ENCODE data around the gene NCBP1.

NCBP1 gene

DNA sequence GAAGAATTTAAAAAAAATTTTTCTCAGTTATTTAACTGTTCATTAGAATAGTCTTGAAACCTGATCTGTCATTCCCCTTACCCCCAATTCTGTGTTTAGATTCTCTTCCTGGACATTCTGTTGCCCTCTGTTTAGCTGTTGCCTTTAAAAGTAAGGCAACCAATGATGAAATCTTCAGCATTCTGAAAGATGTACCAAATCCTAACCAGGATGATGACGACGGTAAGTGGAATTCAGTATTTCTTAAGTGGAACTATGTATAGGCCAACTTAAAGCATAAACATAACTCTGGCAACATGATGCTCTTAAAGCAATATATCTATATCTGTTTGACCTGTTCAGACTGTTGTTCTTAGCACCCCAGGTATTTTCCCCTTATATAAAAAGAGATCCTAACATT, 27.2 kb downstream of the NCBP1 start:
- no peak for TF ChIP-seq ZFX (IDR thresholded peaks at IDR 0.05)
- TF ChIP-seq, protein P1, sequence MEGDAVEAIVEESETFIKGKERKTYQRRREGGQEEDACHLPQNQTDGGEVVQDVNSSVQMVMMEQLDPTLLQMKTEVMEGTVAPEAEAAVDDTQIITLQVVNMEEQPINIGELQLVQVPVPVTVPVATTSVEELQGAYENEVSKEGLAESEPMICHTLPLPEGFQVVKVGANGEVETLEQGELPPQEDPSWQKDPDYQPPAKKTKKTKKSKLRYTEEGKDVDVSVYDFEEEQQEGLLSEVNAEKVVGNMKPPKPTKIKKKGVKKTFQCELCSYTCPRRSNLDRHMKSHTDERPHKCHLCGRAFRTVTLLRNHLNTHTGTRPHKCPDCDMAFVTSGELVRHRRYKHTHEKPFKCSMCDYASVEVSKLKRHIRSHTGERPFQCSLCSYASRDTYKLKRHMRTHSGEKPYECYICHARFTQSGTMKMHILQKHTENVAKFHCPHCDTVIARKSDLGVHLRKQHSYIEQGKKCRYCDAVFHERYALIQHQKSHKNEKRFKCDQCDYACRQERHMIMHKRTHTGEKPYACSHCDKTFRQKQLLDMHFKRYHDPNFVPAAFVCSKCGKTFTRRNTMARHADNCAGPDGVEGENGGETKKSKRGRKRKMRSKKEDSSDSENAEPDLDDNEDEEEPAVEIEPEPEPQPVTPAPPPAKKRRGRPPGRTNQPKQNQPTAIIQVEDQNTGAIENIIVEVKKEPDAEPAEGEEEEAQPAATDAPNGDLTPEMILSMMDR (conservative IDR thresholded peaks at IDR 0.05), result no peak

DNA sequence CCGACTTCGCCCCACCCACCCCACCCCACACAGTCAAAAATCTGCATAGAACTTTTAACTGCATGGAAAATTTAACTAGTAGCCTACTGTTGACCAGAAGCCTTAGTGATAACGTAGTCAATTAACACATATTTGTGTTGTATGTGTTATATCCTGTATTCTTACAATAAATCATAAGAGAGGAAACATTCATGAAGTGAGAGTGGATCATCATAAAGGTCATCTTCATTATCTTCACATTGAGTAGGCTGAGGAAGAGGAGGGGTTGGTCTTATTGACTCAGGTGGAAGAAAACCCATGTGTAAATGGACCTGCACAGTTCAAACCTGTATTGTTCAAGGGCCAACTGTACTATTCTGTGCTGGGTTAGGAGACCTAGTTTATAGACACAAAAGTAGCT, 32.1 kb downstream of the NCBP1 start:
- H3K27ac ChIP-seq, result no peak overlapping the region
- TF ChIP-seq ZFX (IDR thresholded peaks at IDR 0.05), result no peak
- TF ChIP-seq, protein P1 (conservative IDR thresholded peaks at IDR 0.05), result no peak

More for the DNA sequence above, 27.2 kb downstream of the NCBP1 start:
- no peak overlapping the region for H3K27ac ChIP-seq

DNA sequence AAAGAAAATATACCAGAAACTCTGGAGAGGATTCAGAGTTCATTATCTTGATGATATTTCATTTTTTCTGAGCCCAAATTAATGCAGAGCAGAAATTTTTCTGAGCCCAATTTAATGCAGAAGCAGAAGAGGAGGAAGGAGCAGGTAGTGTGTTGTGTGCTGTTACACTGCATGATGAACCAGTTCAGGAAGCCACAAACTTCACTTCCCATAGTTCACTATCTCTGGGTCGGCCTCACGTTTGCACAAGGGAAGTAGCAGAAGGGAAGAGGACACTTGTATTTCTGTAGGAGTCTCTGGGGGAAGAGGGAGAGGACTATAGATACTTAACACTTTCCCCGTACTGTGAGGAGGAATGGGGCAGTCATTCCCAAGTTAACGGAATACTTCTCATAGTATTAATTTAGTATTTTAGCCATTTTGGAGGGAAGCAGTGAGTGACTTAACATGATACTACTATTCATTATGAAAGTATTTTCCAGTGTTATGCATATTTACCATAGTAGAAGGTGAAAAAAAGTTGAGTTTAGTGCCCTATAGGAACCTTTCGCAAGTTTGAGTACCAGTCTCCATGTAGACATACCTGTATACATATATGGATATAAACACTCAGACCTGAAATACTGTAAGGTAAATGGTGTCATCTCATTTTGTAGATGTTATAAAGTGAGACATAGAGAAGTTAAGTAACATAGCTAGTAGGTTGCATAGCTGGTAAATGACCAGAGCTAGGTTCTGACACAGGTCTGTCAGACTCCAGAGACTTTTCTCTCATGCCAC, 33.5 kb downstream of the NCBP1 start:
- H3K27ac ChIP-seq, result no peak overlapping the region
- no peak for TF ChIP-seq ZFX (IDR thresholded peaks at IDR 0.05)
- TF ChIP-seq, protein P1 (conservative IDR thresholded peaks at IDR 0.05), result no peak

DNA sequence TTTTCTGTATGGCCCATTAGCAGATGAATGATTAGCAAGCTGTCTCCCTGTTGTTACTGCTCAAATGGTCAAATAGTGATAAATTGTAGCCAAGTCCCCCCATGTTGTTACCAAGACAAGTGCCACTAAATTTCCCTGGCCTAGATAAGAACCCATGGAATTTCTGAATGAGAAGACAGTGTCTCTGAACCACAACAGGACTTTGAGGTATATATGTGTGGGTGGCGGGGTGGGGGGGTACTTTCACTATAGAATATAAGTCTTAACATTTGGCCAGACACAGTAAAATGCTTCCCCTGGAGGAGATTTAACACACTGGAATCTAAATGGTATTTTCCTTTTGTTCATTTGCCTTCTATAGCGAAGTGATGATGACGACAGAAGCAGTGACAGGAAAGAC, 34.9 kb downstream of the NCBP1 start:
- no peak overlapping the region for H3K27ac ChIP-seq
- TF ChIP-seq ZFX (IDR thresholded peaks at IDR 0.05), result no peak
- TF ChIP-seq, protein P1 (conservative IDR thresholded peaks at IDR 0.05), result no peak

DNA sequence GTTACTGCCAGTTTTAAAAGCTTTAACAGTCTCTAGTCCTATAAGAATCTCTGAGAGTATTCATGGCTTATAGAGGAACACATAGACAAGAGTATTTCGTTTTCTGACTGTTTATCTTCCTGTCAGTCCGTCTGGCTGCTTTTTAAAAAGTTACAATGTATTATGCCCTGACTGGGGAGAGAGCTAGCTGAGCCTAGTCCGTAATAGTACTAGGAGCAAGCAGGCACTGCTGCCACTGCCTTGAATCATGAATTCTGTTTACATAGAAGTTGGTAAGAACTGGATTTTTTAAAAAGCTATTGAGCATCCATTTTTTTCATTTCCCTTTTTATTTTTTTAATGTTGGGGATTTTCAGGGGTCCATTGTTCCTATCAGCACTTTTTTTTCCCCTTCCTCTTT, 37.0 kb downstream of the NCBP1 start:
- H3K27ac ChIP-seq, result no peak overlapping the region
- no peak for TF ChIP-seq ZFX (IDR thresholded peaks at IDR 0.05)
- TF ChIP-seq, protein P1 (conservative IDR thresholded peaks at IDR 0.05), result no peak

DNA sequence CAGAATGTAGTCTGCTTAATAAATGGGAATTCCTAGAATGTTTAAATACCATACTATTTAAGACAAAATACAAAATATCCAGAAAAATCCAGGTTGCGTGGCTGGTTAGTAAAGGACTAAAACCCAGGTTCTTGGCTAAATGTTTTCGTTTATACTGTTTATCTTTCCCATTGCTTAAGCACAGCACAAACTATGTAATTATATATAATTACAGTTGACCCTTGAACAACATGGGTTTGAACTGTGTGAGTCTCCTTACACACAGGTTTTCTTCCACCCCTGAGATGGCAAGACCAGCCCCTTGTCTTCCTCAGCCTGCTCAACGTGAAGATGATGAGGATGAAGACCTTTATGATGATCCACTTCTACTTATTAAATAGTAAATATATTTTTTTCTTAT, 38.8 kb downstream of the NCBP1 start:
- TF ChIP-seq ZFX (IDR thresholded peaks at IDR 0.05), result no peak
- TF ChIP-seq, protein P1 (conservative IDR thresholded peaks at IDR 0.05), result no peak
- no peak overlapping the region for H3K27ac ChIP-seq

DNA sequence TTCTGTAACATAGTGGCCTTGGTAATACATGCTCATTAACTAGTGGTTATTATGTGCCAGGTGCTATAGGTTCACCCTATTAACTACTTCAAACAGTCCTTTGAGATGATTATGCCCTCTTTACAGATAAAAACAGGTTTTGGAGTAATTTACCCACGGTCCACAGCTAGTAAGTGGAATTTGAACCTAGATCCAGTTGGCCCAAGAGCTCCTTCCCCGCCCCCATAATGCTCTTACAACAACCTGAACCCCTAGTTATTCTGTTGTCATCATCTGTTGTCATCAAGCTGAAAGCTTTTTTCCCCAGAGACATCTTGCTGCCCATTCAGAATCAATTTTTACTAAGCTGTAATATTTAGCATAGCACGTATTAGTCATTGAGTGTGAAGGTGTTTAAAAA, 40.3 kb downstream of the NCBP1 start:
- TF ChIP-seq, protein P1 (conservative IDR thresholded peaks at IDR 0.05), result no peak
- no peak for TF ChIP-seq ZFX (IDR thresholded peaks at IDR 0.05)
- no peak overlapping the region for H3K27ac ChIP-seq
